SK-N-DZ (cell line): ENCODE data around the gene ZBTB4.

Experiments used
- DNase-seq: peaks from one replicate; pipeline ENCODE4 v3.0.0-alpha.2; 2015; ENCODE audit warnings: low spot score

The ZBTB4 gene

DNA sequence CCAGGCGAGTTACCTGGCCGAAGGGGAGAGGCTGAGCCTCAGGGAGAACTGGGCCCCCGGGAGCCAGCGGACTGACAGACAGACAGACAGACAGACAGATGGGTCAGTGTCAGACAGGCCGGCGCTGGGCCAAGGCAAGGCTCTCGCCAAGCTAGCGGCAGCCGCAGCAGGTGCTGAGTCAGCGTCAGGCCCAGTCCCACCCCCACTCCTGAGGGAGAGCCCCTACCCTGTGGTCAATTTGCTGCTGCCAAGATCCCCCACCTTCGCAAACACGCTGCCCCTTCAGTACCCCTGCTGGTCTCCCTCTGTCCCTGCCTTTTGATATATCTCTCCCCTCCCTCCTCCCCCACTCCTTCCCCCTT, 38.6 kb downstream of the ZBTB4 start:
- peak; percentile 49 for DNase-seq

DNA sequence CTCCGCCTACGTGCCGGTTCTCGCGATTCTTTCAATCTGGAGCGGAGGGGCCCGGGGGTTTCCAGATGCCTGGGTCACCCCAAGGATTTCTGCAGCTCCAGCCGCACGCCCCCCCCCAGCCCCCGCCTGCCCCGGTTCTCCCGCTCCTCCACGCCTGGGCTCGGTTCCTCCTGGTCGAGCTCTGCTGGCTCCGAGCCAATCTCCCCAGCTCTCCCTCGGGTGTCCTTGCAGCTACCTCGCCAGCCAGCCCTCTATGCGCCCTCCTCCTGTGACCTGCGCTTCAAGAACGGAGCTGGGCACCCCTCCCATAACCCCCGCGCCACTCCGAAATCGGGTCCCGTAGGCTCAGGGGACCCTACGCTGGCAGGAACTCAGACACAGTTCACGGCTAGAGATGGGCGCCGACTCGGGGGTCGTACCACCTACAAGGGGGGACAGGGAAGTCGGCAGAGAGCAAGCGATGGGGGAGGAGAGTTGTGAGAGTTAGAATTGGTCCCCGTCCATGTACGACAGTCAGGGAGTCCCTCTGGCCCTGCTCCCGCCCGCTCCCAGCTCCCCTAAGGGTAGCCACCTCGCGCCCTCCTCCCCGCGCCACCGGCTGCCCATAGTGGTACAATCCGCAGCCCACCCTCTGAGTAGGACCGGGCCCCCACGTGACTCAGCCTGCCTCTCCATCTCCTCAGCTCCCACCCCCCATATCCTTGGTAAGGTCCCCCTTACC, 39.2 kb downstream of the ZBTB4 start:
- peak; percentile 81 for DNase-seq

DNA sequence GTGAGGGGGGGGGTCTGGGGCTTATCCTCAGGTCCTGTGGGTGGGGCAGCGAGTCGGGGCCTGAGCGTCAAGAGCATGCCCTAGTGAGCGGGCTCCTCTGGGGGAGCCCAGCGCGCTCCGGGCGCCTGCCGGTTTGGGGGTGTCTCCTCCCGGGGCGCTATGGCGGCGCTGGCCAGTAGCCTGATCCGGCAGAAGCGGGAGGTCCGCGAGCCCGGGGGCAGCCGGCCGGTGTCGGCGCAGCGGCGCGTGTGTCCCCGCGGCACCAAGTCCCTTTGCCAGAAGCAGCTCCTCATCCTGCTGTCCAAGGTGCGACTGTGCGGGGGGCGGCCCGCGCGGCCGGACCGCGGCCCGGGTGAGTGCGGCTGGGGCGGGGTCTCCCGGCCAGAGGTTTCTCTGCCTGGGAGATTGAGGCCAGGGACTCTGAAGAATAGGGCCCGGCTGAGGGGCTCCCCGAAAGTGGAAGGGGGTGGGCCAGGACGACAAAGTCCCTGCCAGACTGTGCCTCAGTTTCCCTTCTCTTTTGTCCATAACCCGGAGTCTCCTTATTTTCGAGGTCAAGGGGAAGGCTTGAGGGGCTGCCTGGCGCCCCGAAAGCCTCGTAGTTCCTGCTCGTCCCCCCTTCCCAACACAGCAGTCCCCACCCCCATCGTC, 39.8 kb downstream of the ZBTB4 start, which contains the start of gene FGF11:
Gene FGF11 (plus strand): TSS at position 51 of the 651 bp plus-strand sequence. CDS start 109 bp downstream, at position 160.
- DNase-seq: no peak

DNA sequence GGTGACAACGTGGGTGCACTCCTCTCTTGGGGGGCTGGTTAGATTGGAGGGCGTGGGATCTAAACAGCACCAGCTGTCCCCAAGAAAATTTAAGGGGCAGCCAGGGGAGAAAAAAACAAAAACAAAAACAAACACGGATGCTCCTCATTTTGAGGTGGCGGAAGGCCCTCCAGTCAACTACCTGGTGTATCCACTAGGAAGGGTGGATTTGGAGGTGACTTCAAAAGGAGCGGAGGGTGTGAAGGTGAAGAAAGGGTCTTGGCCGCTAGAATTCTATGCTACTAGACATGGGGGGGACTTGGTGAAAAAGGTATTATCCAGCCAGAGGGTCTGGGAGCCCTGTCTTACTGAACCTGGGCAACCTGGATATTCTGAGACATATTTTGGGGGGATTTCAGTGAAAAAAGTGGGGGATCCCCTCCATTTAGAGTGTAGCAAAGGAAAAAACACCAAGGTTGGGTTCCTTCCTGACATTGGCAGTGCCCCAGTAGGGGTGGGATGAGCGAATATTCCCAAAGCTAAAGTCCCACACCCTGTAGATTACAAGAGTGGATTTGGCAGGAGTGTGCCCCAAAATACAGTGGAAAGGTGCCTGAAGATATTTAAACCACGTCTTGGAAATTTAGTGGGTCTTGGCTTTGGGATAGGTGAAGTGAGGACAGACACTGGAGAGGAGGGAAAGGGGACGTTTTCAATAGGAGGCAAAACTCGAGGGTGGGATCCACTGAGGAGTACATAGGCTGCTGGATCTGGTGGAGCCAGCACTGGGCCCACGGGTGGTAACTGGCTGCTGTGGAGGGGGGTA, 40.6 kb downstream of the ZBTB4 start:
- no peak for DNase-seq

DNA sequence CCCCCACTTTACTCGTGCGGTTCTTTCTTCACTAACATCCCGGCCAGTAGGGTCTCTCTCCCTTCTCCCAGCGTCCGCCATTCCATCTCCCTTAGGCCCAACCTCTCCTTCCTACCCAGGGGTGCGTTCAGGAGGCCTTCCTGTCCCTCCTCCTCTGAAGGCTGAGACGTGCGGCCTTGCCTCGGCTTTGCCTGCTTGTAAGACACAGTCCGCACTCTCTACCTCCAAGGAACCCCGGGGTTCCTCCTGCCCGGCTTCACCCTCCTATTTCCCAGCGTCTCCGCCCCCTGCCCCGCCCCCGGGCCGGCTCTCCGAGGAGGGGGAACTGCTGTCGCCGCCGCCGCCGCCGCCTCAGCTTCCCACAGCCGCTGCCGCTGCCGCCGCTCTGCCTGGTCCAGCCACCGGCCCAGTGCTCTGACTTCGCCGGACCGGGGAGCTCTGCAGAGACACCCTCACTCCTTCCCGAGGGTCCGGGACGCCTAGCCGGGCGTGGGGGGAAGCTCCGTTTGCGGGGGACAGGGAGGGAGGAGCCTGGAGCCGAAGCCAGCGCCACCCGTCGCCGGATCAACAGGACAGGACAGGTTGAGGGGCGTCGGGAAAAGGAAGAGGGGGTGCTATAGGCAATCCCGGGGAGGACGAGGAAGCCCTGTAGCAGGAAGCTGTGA, 41.3 kb downstream of the ZBTB4 start:
- DNase-seq: peak; percentile 60

DNA sequence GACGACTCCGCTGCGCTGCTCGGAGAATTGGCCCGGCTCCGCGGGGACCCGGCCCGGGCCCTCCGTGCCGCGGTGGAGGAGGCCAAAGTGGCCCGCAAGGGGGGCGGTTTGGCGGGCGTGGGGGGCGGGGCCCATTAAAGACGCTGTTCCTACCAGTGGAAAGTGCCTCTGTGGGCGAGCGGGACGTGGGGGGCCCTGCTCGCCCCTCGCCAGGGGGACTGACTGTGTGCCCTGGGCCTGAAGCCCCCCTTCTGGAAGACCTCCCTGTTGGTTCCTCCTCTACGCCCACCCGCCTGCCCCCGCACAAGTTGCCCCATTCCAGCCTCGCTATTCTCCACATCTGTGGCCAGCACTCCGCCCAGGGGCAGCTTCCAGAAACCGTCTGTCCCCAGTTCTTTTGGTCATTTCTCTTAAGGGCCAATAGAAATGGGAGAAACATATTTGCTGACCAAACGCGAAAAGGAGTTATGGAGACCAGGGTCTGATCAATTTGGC, 42.0 kb downstream of the ZBTB4 start:
- DNase-seq: no peak

DNA sequence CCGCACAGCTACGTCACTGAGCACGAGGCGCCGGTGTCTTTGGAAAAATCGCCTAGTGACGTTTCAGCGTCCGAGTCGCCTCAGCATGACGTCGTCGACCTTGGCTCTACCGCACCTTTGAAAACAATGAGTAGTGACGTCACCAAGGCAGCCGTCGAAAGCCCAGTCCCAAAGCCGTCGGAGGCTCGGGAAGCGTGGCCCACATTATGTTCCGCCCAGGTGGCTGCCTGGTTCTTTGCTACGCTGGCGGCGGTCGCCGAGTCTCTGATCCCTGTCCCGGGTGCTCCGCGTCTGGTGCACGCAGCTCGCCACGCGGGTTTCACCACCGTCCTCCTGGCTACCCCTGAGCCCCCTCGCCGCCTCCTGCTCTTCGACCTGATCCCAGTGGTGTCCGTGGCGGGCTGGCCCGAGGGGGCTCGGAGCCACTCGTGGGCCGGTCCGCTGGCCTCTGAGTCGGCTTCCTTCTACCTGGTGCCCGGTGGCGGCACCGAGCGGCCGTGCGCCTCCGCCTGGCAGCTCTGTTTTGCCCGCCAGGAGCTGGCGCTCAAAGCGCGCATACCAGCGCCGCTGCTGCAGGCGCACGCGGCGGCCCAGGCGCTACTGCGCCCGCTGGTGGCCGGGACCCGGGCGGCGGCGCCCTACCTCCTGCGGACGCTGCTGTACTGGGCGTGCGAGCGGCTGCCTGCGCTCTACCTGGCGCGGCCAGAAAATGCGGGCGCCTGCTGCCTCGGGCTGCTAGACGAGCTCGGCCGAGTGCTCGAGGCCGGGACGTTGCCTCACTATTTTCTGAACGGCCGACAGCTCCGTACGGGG, 42.7 kb downstream of the ZBTB4 start:
- peak; percentile 80 for DNase-seq

DNA sequence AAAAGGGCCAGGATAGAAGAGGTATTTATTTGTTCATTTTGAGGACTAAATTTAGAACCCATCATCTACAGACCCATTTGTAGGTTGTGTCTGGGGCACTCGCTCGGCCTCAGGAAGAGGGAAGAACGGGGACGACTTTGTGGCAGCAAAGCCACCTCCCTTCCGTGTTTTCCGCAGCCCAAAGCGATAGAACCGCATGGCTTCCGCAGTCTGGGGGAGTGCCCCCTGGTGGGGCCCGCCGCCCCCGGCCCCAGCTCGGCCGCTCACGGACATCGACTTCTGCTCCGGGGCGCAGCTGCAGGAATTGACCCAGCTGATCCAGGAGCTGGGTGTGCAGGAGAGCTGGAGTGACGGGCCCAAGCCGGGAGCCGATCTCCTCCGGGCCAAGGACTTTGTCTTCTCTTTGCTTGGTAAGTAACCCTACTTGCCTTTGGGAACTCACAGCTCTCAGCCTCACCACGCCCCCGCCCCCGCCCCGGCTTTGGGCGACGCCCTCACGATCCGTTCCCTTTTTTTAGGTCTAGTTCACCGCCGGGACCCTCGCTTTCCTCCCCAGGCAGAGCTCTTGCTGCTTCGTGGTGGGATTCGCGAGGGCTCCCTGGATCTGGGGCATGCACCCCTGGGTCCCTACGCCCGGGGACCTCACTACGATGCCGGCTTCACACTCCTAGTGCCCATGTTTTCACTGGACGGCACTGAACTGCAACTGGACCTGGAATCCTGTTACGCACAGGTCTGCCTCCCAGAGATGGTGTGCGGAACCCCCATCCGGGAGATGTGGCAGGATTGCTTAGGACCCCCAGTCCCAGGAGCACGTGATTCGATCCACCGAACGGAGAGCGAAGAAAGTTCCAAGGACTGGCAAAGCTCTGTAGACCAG, 43.5 kb downstream of the ZBTB4 start:
- no peak for DNase-seq

DNA sequence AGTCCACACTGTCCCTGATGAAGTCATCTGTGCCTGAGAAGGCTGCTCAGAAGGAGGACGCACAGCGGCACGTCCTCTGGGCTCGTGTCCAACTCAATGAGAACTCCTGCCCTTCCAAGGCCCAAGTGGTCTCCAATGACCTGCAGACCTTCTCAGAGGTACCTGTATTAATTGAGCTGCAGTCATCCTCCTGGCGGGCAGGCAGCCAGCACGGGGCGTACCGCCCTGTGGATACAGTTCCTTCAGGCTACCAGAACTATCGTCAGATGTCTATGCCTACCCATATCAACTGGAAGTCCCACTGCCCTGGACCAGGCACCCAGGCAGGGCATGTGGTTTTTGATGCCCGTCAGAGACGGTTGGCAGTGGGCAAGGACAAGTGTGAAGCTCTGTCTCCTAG, 47.1 kb downstream of the ZBTB4 start:
- DNase-seq: no peak

DNA sequence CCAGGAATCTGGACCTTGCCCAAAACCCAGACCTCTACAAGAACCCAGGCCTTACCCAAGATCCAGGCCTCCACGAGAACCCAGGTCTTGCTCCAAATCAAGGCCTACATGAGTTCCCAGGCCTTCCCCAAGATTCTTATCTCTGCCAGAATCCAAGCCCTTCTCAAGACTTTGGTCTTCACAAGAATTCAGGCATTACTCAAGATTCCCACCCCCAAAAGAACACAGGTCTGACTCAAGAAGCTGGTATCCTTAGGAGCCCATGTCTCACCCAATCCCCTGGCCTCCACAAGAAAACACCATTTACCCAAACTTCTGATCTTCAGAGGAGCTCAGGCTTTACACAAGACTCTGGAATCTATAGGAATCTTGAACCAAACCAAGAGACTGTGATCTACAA, 48.2 kb downstream of the ZBTB4 start:
- DNase-seq: no peak

DNA sequence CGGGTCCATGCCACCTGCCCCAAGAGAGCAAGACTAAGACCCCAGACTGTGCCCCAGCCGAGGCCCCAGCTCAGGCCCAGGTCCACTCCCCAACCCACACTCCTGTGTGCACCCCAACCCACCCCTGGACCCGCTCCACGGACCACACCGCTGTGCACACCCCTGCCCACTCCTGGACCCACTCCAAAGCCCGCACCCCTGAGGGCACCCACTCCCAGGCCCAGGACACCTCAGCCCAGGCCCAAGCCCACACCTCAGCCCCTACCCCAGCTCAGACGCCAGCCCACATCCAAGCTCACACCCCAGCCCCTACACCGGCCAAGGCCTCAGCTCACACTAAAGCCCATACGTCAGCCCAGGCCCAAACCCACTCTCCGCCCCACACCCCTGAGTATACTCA, 49.7 kb downstream of the ZBTB4 start:
- no peak for DNase-seq

DNA sequence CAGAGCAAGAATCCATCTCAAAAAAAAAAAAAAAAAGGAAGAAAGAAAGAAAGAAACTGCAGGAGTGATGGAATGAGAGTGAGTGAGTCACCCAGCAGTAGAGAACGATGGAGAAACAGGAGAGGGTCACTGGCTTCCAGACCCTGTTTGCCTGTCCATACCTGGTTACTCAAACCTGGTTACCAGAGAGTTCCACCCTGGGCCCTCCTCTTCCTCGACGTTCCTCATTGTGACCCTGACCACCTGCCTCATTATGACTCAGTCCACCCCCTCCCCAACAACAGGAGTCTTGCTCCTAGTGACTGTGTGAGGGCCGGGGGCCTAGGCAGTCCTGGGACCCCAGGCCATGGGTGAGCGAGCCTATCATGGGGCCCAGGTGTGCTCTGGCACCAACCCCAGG, 50.9 kb downstream of the ZBTB4 start, which contains the start of gene SPEM3:
Gene SPEM3 (plus strand): TSS at position 301 of the 400 bp plus-strand sequence. CDS start 46 bp downstream, at position 347.
- no peak for DNase-seq

DNA sequence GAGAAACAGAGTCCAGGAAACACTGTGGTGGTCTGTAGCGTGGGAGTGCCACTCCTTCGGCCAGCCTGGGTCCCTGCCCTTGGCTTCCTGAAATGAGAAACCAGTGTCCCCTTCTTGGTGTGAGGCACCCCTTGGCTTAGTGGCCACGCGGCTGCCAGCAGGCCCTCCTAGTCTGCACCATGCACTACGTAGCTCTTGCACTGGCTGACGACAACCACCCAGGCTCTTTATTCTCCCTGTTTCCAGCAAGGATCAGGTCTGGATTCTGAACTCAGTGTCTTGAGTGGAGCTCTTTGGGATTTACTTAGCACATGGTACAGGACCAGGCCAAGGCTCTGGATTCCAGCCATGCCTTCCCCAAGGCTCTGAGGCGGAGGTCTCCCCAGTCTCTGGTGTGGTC, 51.9 kb downstream of the ZBTB4 start:
- no peak for DNase-seq

DNA sequence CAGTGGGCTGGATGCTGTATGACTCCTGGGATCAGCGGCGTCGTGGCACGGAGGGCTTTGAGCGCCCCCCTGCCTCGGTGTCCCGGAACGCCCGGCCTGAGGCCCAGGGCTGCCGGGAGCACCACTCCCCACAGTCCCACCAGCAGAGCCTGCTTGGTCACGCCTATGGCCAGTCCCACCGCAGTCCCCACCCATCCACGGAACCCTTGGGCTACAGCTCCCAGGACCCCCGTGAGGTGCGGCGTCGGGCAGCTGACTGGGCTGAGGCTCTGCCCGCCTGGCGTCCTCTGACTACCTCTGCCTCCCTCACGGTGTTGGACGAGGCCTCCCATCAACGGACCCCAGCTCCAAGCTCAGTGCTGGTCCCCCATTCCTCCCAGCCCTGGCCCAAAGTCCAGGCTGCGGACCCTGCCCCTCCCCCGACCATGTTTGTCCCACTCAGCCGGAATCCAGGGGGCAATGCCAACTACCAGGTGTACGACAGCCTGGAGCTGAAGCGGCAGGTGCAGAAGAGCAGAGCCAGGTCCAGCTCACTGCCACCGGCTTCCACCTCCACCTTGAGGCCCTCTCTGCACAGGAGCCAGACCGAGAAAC, 52.4 kb downstream of the ZBTB4 start:
- DNase-seq: no peak

DNA sequence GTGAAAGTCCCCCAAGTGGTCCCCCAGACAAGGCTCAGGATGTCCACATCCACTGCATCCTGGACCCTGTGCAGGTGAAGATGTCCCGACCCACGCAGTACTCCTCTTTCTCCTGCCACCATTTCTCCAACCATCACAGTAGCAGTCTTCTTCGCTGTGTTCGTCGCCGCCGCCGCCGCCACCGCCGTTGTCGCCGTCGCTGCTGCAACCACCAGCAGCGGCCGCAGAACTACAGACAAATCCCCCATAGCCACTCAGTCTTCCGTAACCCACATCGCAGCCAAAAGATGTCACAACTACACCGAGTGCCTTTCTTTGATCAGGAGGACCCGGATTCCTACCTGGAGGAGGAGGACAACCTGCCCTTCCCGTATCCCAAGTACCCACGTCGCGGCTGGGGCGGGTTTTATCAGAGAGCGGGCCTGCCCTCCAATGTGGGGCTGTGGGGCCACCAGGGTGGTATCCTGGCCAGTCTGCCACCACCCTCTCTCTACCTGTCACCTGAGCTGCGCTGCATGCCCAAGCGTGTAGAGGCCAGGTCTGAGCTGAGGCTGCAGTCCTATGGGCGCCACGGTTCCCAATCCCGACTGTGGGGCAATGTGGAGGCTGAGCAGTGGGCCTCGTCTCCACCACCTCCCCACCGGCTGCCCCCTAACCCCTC, 53.1 kb downstream of the ZBTB4 start:
- DNase-seq: no peak

DNA sequence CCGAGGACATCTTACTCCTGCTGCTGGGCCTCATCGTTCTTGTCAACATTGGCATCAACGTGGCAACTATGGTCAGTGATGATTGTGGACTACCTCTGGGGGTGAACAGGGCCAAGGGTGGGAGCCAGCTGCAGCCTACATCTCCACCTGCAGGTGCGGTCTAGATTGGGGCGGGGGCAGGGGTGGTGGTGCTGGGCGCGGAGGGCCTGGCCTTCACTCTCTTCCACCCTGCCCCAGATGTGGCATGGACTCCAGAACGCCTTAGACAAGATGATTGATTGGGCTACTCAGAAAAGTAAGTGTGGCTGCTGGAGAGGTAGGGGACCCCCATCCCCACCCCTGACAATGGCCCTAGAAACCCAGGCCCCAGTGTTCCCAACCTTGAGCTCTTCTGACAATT, 53.7 kb downstream of the ZBTB4 start:
- DNase-seq: no peak

DNA sequence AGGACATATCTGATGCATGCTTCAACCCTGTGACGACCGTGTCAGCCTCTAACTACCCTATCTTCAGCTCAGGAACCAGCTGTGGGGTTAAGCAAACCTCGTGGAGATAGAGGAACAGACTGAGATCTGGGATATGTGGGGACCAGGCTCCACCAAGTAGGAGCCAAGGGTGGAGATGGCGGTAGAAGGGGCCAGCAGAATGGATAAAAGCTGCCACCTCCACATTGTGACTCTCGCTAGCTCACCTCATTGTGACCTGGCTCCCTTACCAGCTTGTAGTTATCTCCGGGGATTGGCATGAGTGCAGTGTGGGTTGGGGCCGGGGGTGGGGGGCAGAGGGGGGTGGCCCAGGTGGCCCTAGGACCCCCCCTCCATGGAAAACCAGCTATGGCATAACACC, 54.1 kb downstream of the ZBTB4 start, which contains the start of gene SPEM2:
Gene SPEM2 (plus strand): TSS at position 301 of the 400 bp plus-strand sequence. CDS start 73 bp downstream, at position 374.
- DNase-seq: no peak

DNA sequence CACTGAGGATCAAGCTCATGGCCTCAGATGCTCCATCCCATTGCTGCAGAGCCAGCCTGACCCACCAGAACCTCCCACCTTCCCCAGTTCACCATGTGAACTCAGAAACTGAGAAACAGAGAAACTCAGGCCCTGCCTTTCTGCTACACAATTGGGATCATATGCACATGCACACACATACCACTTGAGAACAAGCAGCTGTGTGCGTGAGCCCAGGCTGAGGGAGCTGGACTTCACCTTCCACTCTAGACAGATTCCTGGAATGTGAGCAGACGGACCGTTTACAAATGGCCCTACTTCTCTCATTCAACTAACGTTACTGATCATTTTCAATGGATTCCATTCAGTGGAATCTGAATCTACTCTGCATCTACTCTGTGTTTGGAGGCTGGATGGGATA, 55.8 kb downstream of the ZBTB4 start:
- DNase-seq: no peak

DNA sequence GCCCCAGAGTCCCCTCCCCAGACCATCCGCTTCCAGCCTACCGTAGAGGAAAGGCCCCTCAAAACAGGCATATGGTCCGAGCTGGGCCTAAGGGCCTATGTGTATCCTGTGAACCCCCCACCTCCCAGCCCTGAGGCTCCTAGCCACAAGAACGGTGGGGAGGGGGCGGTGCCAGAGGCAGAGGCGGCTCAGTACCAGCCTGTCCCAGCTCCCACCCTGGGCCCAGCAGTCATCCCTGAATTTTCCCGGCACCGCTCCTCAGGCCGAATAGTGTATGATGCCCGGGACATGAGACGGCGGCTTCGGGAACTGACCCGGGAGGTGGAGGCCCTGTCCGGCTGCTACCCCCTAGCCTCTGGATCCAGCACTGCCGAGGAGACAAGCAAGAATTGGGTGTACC, 58.2 kb downstream of the ZBTB4 start:
- no peak for DNase-seq
